Erythroblast (primary cell): ENCODE measurements around the gene PRIM2.

ENCODE experiments used
- GATA1 ChIP-seq: IDR thresholded peaks from 2 replicates; pipeline ENCODE4 v1.6.1; 2011; ENCODE audit warnings: low read depth, mild to moderate bottlenecking, control low read depth, low read length, moderate library complexity
- POLR2A ChIP-seq: IDR thresholded peaks from 2 replicates; pipeline ENCODE4 v1.6.1; 2011; ENCODE audit warnings: mild to moderate bottlenecking, low read length

DNA sequence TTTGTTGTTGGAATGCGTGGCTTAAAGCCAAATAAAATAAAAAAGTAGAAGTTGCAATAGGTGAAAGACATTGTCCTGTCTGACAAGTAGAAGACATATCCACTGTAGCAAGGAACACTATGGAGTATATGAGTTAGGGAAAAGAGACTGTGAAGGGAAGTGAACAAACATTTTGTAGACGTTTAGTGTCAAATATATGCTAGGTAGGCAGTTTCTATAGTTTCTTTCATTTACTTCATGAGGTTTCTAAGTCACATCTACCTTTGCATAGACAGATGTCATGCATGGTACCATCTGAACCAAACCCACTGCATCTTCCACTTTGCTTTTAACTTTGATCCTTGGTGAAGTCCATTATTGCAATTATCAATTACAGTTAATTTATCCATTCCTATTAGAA is 9.9 kb downstream of the PRIM2 start:
- TF ChIP-seq POLR2A (no peak), GATA1 (no peak)
